ENCODE data around the gene CACNA2D2.

DNA sequence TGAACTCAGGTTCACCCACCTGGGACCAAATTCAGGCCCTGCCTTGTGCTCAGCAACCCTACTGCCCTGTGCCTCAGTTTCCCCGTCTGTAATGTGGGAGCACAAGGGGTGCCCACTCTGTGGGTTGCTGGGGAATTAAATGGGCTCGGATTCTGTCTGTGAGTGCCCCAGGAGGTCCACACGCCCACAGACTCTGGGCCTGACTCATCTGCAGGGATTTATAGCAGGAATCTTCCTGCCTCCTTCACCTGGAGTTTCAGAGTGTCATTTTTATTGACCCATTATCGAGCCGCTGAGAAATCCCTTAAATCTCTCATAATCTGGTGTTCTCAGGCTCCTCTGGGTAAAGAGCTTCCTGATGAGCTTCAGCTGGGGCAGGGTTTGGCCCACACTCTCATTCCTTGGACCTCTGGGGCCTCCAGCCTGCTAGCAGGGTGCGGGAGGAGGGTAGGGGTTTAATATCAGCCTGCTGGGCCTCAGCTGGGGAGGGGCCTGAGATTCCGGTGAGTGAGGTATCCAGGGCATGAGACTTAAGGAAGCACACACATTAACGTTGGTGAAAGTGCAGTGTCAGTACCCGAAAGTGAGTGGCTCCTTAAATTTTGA, 47.7 kb upstream of the CACNA2D2 start:
- TF ChIP-seq, protein P1, sequence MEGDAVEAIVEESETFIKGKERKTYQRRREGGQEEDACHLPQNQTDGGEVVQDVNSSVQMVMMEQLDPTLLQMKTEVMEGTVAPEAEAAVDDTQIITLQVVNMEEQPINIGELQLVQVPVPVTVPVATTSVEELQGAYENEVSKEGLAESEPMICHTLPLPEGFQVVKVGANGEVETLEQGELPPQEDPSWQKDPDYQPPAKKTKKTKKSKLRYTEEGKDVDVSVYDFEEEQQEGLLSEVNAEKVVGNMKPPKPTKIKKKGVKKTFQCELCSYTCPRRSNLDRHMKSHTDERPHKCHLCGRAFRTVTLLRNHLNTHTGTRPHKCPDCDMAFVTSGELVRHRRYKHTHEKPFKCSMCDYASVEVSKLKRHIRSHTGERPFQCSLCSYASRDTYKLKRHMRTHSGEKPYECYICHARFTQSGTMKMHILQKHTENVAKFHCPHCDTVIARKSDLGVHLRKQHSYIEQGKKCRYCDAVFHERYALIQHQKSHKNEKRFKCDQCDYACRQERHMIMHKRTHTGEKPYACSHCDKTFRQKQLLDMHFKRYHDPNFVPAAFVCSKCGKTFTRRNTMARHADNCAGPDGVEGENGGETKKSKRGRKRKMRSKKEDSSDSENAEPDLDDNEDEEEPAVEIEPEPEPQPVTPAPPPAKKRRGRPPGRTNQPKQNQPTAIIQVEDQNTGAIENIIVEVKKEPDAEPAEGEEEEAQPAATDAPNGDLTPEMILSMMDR (IDR thresholded peaks at IDR 0.05) = no peak
- TF ChIP-seq POLR2A (IDR thresholded peaks at IDR 0.05) (no peak), POLR2AphosphoS5 (IDR thresholded peaks at IDR 0.05) (no peak)

All from prostate gland (tissue), 2 donors.